H1 (cell line): ENCODE results near the gene NR4A1. TPM values are rescaled to one million over a fixed set of nuclear protein-coding genes. Genes with fewer than 3 reads are reported as not detected.

ENCODE experiments used
- CTCF ChIA-PET: fragments of 300-600 bp; sonication (Branson Sonifier 250); formaldehyde crosslinking; loops from one replicate; lab custom pipeline; 2021; ENCODE audit not compliant: partially characterized antibody; lab: Charles Lee
- POLR2A ChIA-PET: fragments of 300-600 bp; sonication (Branson Sonifier 250); formaldehyde crosslinking; loops from one replicate; lab custom pipeline; 2021; ENCODE audit warnings: inconsistent platforms; ENCODE audit not compliant: partially characterized antibody; lab: Charles Lee
- DNase-seq, 2 experiments: peaks; one replicate each; pipeline versions ENCODE4 v3.0.0 to v3.0.0-alpha.2; 2010 to 2022; ENCODE audit warnings: low spot score in 2 of 2, low read depth in 1 of 2, mixed read lengths in 1 of 2
- FAIRE-seq: peaks from 2 replicates; lab custom pipeline; 2011; peaks lifted over from hg19 to GRCh38; lab: Jason Lieb, UNC
- H2AFZ ChIP-seq: 2 replicates; pipeline ENCODE4 v1.8.1; 2012; ENCODE audit warnings: low read length, inconsistent platforms
- H2AK5ac ChIP-seq: 2 replicates; pipeline ENCODE4 v1.6.1; 2013; ENCODE audit warnings: low read depth, low read length
- H2BK120ac ChIP-seq: replicated peaks from 2 replicates; pipeline ENCODE3; 2013; ENCODE audit warnings: low read depth, low read length, inconsistent platforms
- H2BK12ac ChIP-seq: 2 replicates; pipeline ENCODE4 v1.6.1; 2013; ENCODE audit warnings: low read depth, low read length
- H2BK15ac ChIP-seq: 2 replicates; pipeline ENCODE4 v1.6.1; 2013; ENCODE audit warnings: low read length
- H2BK20ac ChIP-seq: 2 replicates; pipeline ENCODE4 v1.6.1; 2013; ENCODE audit warnings: low read length
- H2BK5ac ChIP-seq: 2 replicates; pipeline ENCODE4 v1.6.1; 2013; ENCODE audit warnings: low read depth, low read length
- H3K14ac ChIP-seq: 2 replicates; pipeline ENCODE4 v1.6.1; 2013; ENCODE audit warnings: inconsistent platforms; ENCODE audit not compliant: insufficient read length
- H3K18ac ChIP-seq: 2 replicates; pipeline ENCODE4 v1.6.1; 2013; ENCODE audit warnings: low read length; ENCODE audit errors: extremely low read depth
- H3K23ac ChIP-seq: 2 replicates; pipeline ENCODE4 v1.6.1; 2013; ENCODE audit warnings: inconsistent platforms; ENCODE audit not compliant: insufficient read length
- H3K23me2 ChIP-seq: 2 replicates; pipeline ENCODE4 v1.6.1; 2013; ENCODE audit warnings: low read depth, low read length
- H3K27ac ChIP-seq: 2 replicates; pipeline ENCODE4 v1.6.1; 2011; ENCODE audit warnings: low read depth, low read length, inconsistent platforms
- H3K27me3 ChIP-seq, 4 experiments: replicated peaks in 1 of 4; 1 replicate in 1 of 4; 2 replicates in 3 of 4; pipeline versions ENCODE4 v1.6.1 to v1.8.1; 2011 to 2013; ENCODE audit warnings: low read length in 3 of 4, mild to moderate bottlenecking in 3 of 4, inconsistent platforms in 2 of 4, mixed read lengths in 2 of 4, moderate library complexity in 1 of 4; ENCODE audit not compliant: control insufficient read depth in 3 of 4, insufficient read depth in 3 of 4; ENCODE audit errors: extremely low read depth in 1 of 4
- H3K36me3 ChIP-seq, 4 experiments: 2 replicates each; pipeline versions ENCODE4 v1.6.1 to v1.8.1; 2011 to 2013; ENCODE audit warnings: mild to moderate bottlenecking in 4 of 4, low read length in 3 of 4, moderate library complexity in 2 of 4, control low read depth in 1 of 4, inconsistent platforms in 1 of 4; ENCODE audit not compliant: insufficient read depth in 4 of 4, control insufficient read depth in 2 of 4
- H3K4ac ChIP-seq: replicated peaks from 2 replicates; pipeline ENCODE3; 2013; ENCODE audit warnings: low read length, low read depth, mixed read lengths, inconsistent platforms; ENCODE audit not compliant: insufficient read length
- H3K4me1 ChIP-seq, 4 experiments: replicated peaks in 1 of 4; 1 replicate in 1 of 4; 2 replicates in 3 of 4; pipeline versions ENCODE4 v1.6.1 to v1.8.1; 2011 to 2013; ENCODE audit warnings: low read length in 3 of 4, inconsistent platforms in 2 of 4, mixed read lengths in 1 of 4; ENCODE audit not compliant: insufficient read depth in 4 of 4, control insufficient read depth in 3 of 4
- H3K4me2 ChIP-seq, 2 experiments: 2 replicates each; pipeline versions ENCODE4 v1.6.1 to v1.8.1; 2011 to 2013; ENCODE audit warnings: low read depth in 2 of 2, low read length in 2 of 2, control low read depth in 1 of 2, inconsistent platforms in 1 of 2, mild to moderate bottlenecking in 1 of 2; ENCODE audit not compliant: insufficient read depth in 1 of 2
- H3K4me3 ChIP-seq, 4 experiments: fragments of 200-600, 300-600 bp in 1 of 4; sonication (generic), shearing (Covaris generic), sonication (Bioruptor Twin) in 1 of 4; 2 replicates each; pipeline versions ENCODE4 v1.5.1 to v1.8.1; 2011 to 2016; ENCODE audit warnings: low read length in 4 of 4, low read depth in 3 of 4, control low read depth in 2 of 4, inconsistent platforms in 2 of 4, mild to moderate bottlenecking in 2 of 4, mixed read lengths in 1 of 4, moderate library complexity in 1 of 4; ENCODE audit not compliant: insufficient read depth in 2 of 4; ENCODE audit errors: extremely low read depth in 1 of 4
- H3K56ac ChIP-seq: replicated peaks from 2 replicates; pipeline ENCODE3; 2013; ENCODE audit warnings: low read depth, mild to moderate bottlenecking, mixed read lengths, low read length, inconsistent platforms; ENCODE audit not compliant: insufficient read length
- H3K79me1 ChIP-seq: 2 replicates; pipeline ENCODE4 v1.6.1; 2013; ENCODE audit warnings: low read depth, low read length, control low read depth
- H3K79me2 ChIP-seq, 2 experiments: 2 replicates each; pipeline versions ENCODE4 v1.6.1 to v1.8.1; 2012 to 2013; ENCODE audit warnings: low read length in 2 of 2, mild to moderate bottlenecking in 2 of 2, inconsistent platforms in 1 of 2; ENCODE audit not compliant: insufficient read depth in 2 of 2, control insufficient read depth in 1 of 2
- H3K9ac ChIP-seq, 4 experiments: replicated peaks in 1 of 4; 1 replicate in 1 of 4; 2 replicates in 3 of 4; pipeline versions ENCODE4 v1.6.1 to v1.8.1; 2011 to 2013; ENCODE audit warnings: low read depth in 3 of 4, low read length in 3 of 4, control low read depth in 2 of 4, mild to moderate bottlenecking in 2 of 4, moderate library complexity in 2 of 4, inconsistent platforms in 1 of 4; ENCODE audit errors: extremely low read depth in 1 of 4
- H3K9me3 ChIP-seq, 2 experiments: 2 replicates each; pipeline versions ENCODE4 v1.6.1 to v1.8.1; 2012 to 2013; ENCODE audit warnings: mild to moderate bottlenecking in 2 of 2, moderate library complexity in 2 of 2, control low read depth in 1 of 2, inconsistent platforms in 1 of 2, low read depth in 1 of 2, low read length in 1 of 2, mixed read lengths in 1 of 2; ENCODE audit not compliant: insufficient read depth in 2 of 2
- H4K20me1 ChIP-seq, 2 experiments: replicated peaks in 1 of 2; 2 replicates each; pipeline versions ENCODE3 to v1.8.1; 2011 to 2013; ENCODE audit warnings: inconsistent platforms in 2 of 2, low read length in 2 of 2, mild to moderate bottlenecking in 1 of 2; ENCODE audit not compliant: insufficient read depth in 2 of 2, control insufficient read depth in 1 of 2
- H4K5ac ChIP-seq: 2 replicates; pipeline ENCODE4 v1.6.1; 2013; ENCODE audit warnings: low read length, low read depth, mixed read lengths, inconsistent platforms; ENCODE audit not compliant: insufficient read length
- H4K8ac ChIP-seq: 2 replicates; pipeline ENCODE4 v1.8.0; 2013; ENCODE audit warnings: mild to moderate bottlenecking, moderate library complexity, low read length, inconsistent platforms; ENCODE audit not compliant: insufficient read depth; ENCODE audit errors: extremely low read depth
- H4K91ac ChIP-seq: replicated peaks from 2 replicates; pipeline ENCODE3; 2013; ENCODE audit warnings: low read length, mixed read lengths, inconsistent platforms; ENCODE audit not compliant: insufficient read length
- CBX5 ChIP-seq: fragments of 300-800, 300-1000 bp; sonication (generic); IDR thresholded peaks from 2 replicates; pipeline ENCODE4 v1.7.1; 2016; ENCODE audit warnings: antibody characterized with exemption, low read length, low read depth
- CREB1 ChIP-seq: IDR thresholded peaks from 2 replicates; pipeline ENCODE4 v1.6.1; 2012; ENCODE audit warnings: inconsistent platforms
- GTF2F1 ChIP-seq: IDR thresholded peaks from 2 replicates; pipeline ENCODE4 v1.6.1; 2012; ENCODE audit warnings: low read depth, low read length, improper control_type of control experiment, borderline replicate concordance
- KDM1A ChIP-seq: fragments of 200-600, 300-600 bp; sonication (generic); IDR thresholded peaks from 2 replicates; pipeline ENCODE4 v1.7.1; 2016; ENCODE audit warnings: mild to moderate bottlenecking, low read length, borderline replicate concordance
- PHF8 ChIP-seq: fragments of 200-600 bp; sonication (generic); conservative IDR thresholded peaks from 2 replicates; pipeline ENCODE4 v1.7.1; 2012; ENCODE audit warnings: low read depth, mild to moderate bottlenecking, inconsistent platforms, low read length, moderate library complexity
- POLR2AphosphoS5 ChIP-seq: IDR thresholded peaks from 2 replicates; pipeline ENCODE4 v1.6.1; 2011; ENCODE audit warnings: low read depth, low read length
- SRF ChIP-seq: IDR thresholded peaks from 2 replicates; pipeline ENCODE4 v1.6.1; 2011; ENCODE audit warnings: mild to moderate bottlenecking, low read depth, low read length, moderate library complexity
- ZNF274 ChIP-seq: IDR thresholded peaks from 2 replicates; pipeline ENCODE4 v1.7.0; 2012; ENCODE audit warnings: low read length, borderline replicate concordance; ENCODE audit errors: extremely low read depth
- WGBS, 2 experiments: shearing (Covaris generic) in 1 of 2; methylation state at CpG; one replicate each; pipeline versions ENCODE4 v1.1.6 to v1.1.7; 2013 to 2015; ENCODE audit warnings: low lambda C conversion rate in 2 of 2, mixed read lengths in 2 of 2, inconsistent platforms in 1 of 2, low coverage in 1 of 2, missing lambda C conversion rate in 1 of 2; ENCODE audit not compliant: insufficient replicate concordance in 2 of 2, insufficient coverage in 1 of 2, insufficient read length in 1 of 2; ENCODE audit errors: extremely low coverage in 1 of 2, missing lambda C conversion rate in 1 of 2; 5-methylcytosine and 5-hydroxymethylcytosine counted together
- polyA plus RNA-seq, 7 experiments: library from polyadenylated mRNA; depleted of rRNA in 3 of 7; stranded (reverse) in 5 of 7; unstranded in 2 of 7; fragments of >200 nt in 5 of 7; fragments of 200-250 nt in 2 of 7; gene quantifications; 1 replicate in 5 of 7; 2 replicates in 1 of 7; 4 replicates in 1 of 7; pipeline versions ENCODE4 v1.2.1 to v1.2.3, GENCODE V29; 2011 to 2013; ENCODE audit warnings: missing spikeins in 2 of 7, mixed read lengths in 2 of 7
- total RNA-seq: library from RNA; stranded (reverse); fragmentation: NEBNext Ultra II Directional; extraction: Animal tissue kit (Norgen Biotek cat#: 25700); gene quantifications from 2 replicates; pipeline ENCODE4 v1.2.1, GENCODE V29; 2021

The NR4A1 gene
- total and polyA plus RNA-seq, 2 of the 8 experiments (the other 6 are each of a cell fraction or from before 2014, with no cell fraction given), result 18.7 to 23.3 TPM

DNA sequence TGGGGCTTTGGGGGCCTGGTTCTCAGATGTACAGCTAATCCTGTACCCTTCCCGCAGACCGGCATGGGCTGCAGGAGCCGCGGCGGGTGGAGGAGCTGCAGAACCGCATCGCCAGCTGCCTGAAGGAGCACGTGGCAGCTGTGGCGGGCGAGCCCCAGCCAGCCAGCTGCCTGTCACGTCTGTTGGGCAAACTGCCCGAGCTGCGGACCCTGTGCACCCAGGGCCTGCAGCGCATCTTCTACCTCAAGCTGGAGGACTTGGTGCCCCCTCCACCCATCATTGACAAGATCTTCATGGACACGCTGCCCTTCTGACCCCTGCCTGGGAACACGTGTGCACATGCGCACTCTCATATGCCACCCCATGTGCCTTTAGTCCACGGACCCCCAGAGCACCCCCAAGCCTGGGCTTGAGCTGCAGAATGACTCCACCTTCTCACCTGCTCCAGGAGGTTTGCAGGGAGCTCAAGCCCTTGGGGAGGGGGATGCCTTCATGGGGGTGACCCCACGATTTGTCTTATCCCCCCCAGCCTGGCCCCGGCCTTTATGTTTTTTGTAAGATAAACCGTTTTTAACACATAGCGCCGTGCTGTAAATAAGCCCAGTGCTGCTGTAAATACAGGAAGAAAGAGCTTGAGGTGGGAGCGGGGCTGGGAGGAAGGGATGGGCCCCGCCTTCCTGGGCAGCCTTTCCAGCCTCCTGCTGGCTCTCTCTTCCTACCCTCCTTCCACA, 7.6 kb downstream of the NR4A1 start:
- no peak for FAIRE-seq
- CTCF ChIA-PET, result interaction anchor here (0.9 to 34.1 kb wide), 10 partner anchors 9 to 268 kb away, joined by 3 to 1022 read pairs (median 3); partner anchors contain the start of gene ATG101
- H4K20me1 ChIP-seq, result peaks cover 2 to 3% of the 10 kb centered on the region in 2 experiments

More for the DNA sequence above, 7.6 kb downstream of the NR4A1 start:
- DNase-seq, result no peak
- no peak overlapping the region for H2BK12ac ChIP-seq
- no peaks in the 10 kb centered on the region for H3K23me2 ChIP-seq
- H2AFZ ChIP-seq, result no peak overlapping the region
- H2BK15ac ChIP-seq, result no peak overlapping the region
- H3K4me1 ChIP-seq, result no peaks in the 10 kb centered on the region; a peak in 1 of 7 replicates
- H3K4me3 ChIP-seq, result no peak overlapping the region
- POLR2A ChIA-PET, result interaction anchor here (1.0 to 3.0 kb wide), 4 partner anchors 8 to 18 kb away, joined by 3 to 8 read pairs (median 4); partner anchors contain the start of gene NR4A1
- no peak overlapping the region for H2AK5ac ChIP-seq
- H3K79me2 ChIP-seq, result no peaks in the 10 kb centered on the region
- no peak overlapping the region for H3K4me2 ChIP-seq
- TF ChIP-seq PHF8 (no peak), ZNF274 (no peak), GTF2F1 (no peak), CREB1 (no peak), POLR2AphosphoS5 (no peak), CBX5 (no peak), KDM1A (no peak), SRF (no peak)
- no peak overlapping the region for H2BK20ac ChIP-seq
- no peaks in the 10 kb centered on the region for H3K9me3 ChIP-seq
- H3K9ac ChIP-seq, result no peak overlapping the region
- H4K8ac ChIP-seq, result no peak overlapping the region
- no peak overlapping the region for H3K18ac ChIP-seq
- no peak overlapping the region for H2BK5ac ChIP-seq
- no peak overlapping the region for H3K23ac ChIP-seq
- no peak overlapping the region for H3K56ac ChIP-seq
- no peak overlapping the region for H2BK120ac ChIP-seq
- H3K79me1 ChIP-seq, result no peaks in the 10 kb centered on the region
- H3K14ac ChIP-seq, result no peak overlapping the region
- no peak overlapping the region for H4K91ac ChIP-seq
- WGBS, 2 experiments, result 92% methylated on average over 19 of the region's 25 CpGs; no CpG with 5 or more reads in 1 of the 2 experiments
- no peak overlapping the region for H3K4ac ChIP-seq
- no peak overlapping the region for H4K5ac ChIP-seq
- peaks cover 0 to 9% (median 5%) of the 10 kb centered on the region in 4 experiments; a peak in 4 of 8 replicates for H3K36me3 ChIP-seq
- no peaks in the 10 kb centered on the region; a peak in 1 of 7 replicates for H3K27me3 ChIP-seq
- H3K27ac ChIP-seq, result no peak overlapping the region
